HEK293 (cell line): ENCODE measurements around the gene RAB7B.

Source experiments
- CTCF ChIA-PET: fragments of 350-600 bp; formaldehyde crosslinking; extraction: SDS; loops from one replicate; lab custom pipeline; 2021; ENCODE audit warnings: antibody characterized with exemption; lab: Yijun Ruan, JAX
- POLR2A ChIA-PET: fragments of 300-600 bp; formaldehyde crosslinking; extraction: SDS; loops from one replicate; lab custom pipeline; 2020; ENCODE audit warnings: antibody characterized with exemption, inconsistent platforms; lab: Yijun Ruan, JAX
- H3K27ac ChIP-seq: fragments of 200-500 bp; sonication (Bioruptor generic); 2 replicates; pipeline ENCODE4 v1.5.1; 2014; ENCODE audit warnings: low read depth, low read length, control low read depth, inconsistent platforms; ENCODE audit errors: extremely low read depth
- H3K36me3 ChIP-seq, 2 experiments: fragments of 200-500 bp in 1 of 2; sonication (Bioruptor generic) in 1 of 2; 1 replicate in 1 of 2; 2 replicates in 1 of 2; pipeline ENCODE4 v1.5.1; 2014 to 2017; ENCODE audit warnings: inconsistent platforms in 2 of 2, low read length in 2 of 2; ENCODE audit not compliant: control insufficient read depth in 2 of 2, insufficient read depth in 1 of 2
- H3K4me1 ChIP-seq: fragments of 200-500 bp; sonication (Bioruptor generic); 2 replicates; pipeline ENCODE4 v1.5.1; 2014; ENCODE audit warnings: mild to moderate bottlenecking, low read length, inconsistent platforms; ENCODE audit not compliant: control insufficient read depth, insufficient read depth
- H3K4me3 ChIP-seq: 2 replicates; pipeline ENCODE4 v1.5.1; 2011; ENCODE audit warnings: low read depth, mild to moderate bottlenecking, control low read depth, low read length, moderate library complexity
- H3K9me3 ChIP-seq: fragments of 200-500 bp; sonication (Bioruptor generic); 2 replicates; pipeline ENCODE4 v1.5.1; 2014; ENCODE audit warnings: low read depth, low read length, inconsistent platforms; ENCODE audit not compliant: control insufficient read depth, insufficient read depth
- BCL11A ChIP-seq: fragments of 450-650 bp; formaldehyde crosslinking; IDR thresholded peaks from 2 replicates; pipeline ENCODE4 v1.5.1; 2016; ENCODE audit warnings: low read depth, missing biosample characterization, missing genetic modification characterization
- BCL6B ChIP-seq: fragments of 450-650 bp; formaldehyde crosslinking; IDR thresholded peaks from 2 replicates; pipeline ENCODE4 v1.5.1; 2017; ENCODE audit warnings: missing biosample characterization, missing genetic modification characterization
- GLIS1 ChIP-seq: fragments of 450-650 bp; formaldehyde crosslinking; IDR thresholded peaks from 2 replicates; pipeline ENCODE4 v1.5.1; 2016; ENCODE audit warnings: missing biosample characterization, missing genetic modification characterization
- GLIS2 ChIP-seq: fragments of 450-650 bp; formaldehyde crosslinking; IDR thresholded peaks from 2 replicates; pipeline ENCODE4 v1.5.1; 2016; ENCODE audit warnings: missing biosample characterization, missing genetic modification characterization
- KLF1 ChIP-seq: fragments of 450-650 bp; formaldehyde crosslinking; IDR thresholded peaks from 2 replicates; pipeline ENCODE4 v1.5.1; 2016; ENCODE audit warnings: missing biosample characterization, missing genetic modification characterization
- KLF17 ChIP-seq: fragments of 450-650 bp; formaldehyde crosslinking; IDR thresholded peaks from 2 replicates; pipeline ENCODE4 v1.5.1; 2016; ENCODE audit warnings: missing biosample characterization, missing genetic modification characterization
- PRDM1 ChIP-seq: fragments of 450-650 bp; formaldehyde crosslinking; IDR thresholded peaks from 2 replicates; pipeline ENCODE4; 2016; ENCODE audit warnings: missing biosample characterization, missing genetic modification characterization
- SCRT1 ChIP-seq: fragments of 450-650 bp; formaldehyde crosslinking; IDR thresholded peaks from 2 replicates; pipeline ENCODE4 v1.5.1; 2016; ENCODE audit warnings: missing biosample characterization, missing genetic modification characterization, borderline replicate concordance
- WT1 ChIP-seq: fragments of 450-650 bp; formaldehyde crosslinking; IDR thresholded peaks from 2 replicates; pipeline ENCODE4 v1.5.1; 2016; ENCODE audit warnings: missing biosample characterization, missing genetic modification characterization
- YY2 ChIP-seq: fragments of 450-650 bp; formaldehyde crosslinking; IDR thresholded peaks from 2 replicates; pipeline ENCODE4 v1.5.1; 2016; ENCODE audit warnings: missing biosample characterization, missing genetic modification characterization
- ZBTB11 ChIP-seq: fragments of 450-650 bp; formaldehyde crosslinking; conservative IDR thresholded peaks from 2 replicates; pipeline ENCODE4 v1.5.1; 2016; ENCODE audit warnings: low read depth, missing biosample characterization, missing genetic modification characterization
- ZBTB8A ChIP-seq: fragments of 450-650 bp; formaldehyde crosslinking; IDR thresholded peaks from 2 replicates; pipeline ENCODE4 v1.5.1; 2016; ENCODE audit warnings: missing biosample characterization, missing genetic modification characterization
- ZIC2 ChIP-seq: fragments of 450-650 bp; formaldehyde crosslinking; IDR thresholded peaks from 2 replicates; pipeline ENCODE4 v1.5.1; 2016; ENCODE audit warnings: missing biosample characterization, missing genetic modification characterization
- ZNF16 ChIP-seq: fragments of 450-650 bp; formaldehyde crosslinking; IDR thresholded peaks from 2 replicates; pipeline ENCODE4 v1.5.1; 2016; ENCODE audit warnings: low read depth, missing biosample characterization, missing genetic modification characterization
- ZNF280D ChIP-seq: fragments of 450-650 bp; formaldehyde crosslinking; IDR thresholded peaks from 2 replicates; pipeline ENCODE4 v1.5.1; 2016; ENCODE audit warnings: missing biosample characterization, missing genetic modification characterization
- ZNF350 ChIP-seq: fragments of 450-650 bp; formaldehyde crosslinking; IDR thresholded peaks from 2 replicates; pipeline ENCODE4 v1.5.0; 2017; ENCODE audit warnings: missing biosample characterization, mild to moderate bottlenecking, missing genetic modification characterization
- ZNF366 ChIP-seq: fragments of 450-650 bp; formaldehyde crosslinking; conservative IDR thresholded peaks from 2 replicates; pipeline ENCODE4 v1.5.1; 2016; ENCODE audit warnings: missing biosample characterization, missing genetic modification characterization
- ZNF416 ChIP-seq: fragments of 450-650 bp; formaldehyde crosslinking; IDR thresholded peaks from 2 replicates; pipeline ENCODE4 v1.5.1; 2016; ENCODE audit warnings: missing biosample characterization, missing genetic modification characterization
- ZNF658 ChIP-seq: fragments of 450-650 bp; formaldehyde crosslinking; IDR thresholded peaks from 2 replicates; pipeline ENCODE4; 2016; ENCODE audit warnings: missing biosample characterization, missing genetic modification characterization
- ZNF707 ChIP-seq: fragments of 450-650 bp; formaldehyde crosslinking; IDR thresholded peaks from 2 replicates; pipeline ENCODE4 v1.5.1; 2016; ENCODE audit warnings: missing biosample characterization, missing genetic modification characterization
- ZNF785 ChIP-seq: fragments of 450-650 bp; formaldehyde crosslinking; IDR thresholded peaks from 2 replicates; pipeline ENCODE4 v1.5.1; 2016; ENCODE audit warnings: missing biosample characterization, missing genetic modification characterization
- ZNF792 ChIP-seq: fragments of 450-650 bp; formaldehyde crosslinking; IDR thresholded peaks from 2 replicates; pipeline ENCODE4 v1.5.1; 2016; ENCODE audit warnings: missing biosample characterization, missing genetic modification characterization
- ZNF830 ChIP-seq: fragments of 450-650 bp; IDR thresholded peaks from 2 replicates; pipeline ENCODE4 v1.5.0; 2018; ENCODE audit warnings: missing biosample characterization, missing genetic modification characterization, low read depth, mild to moderate bottlenecking, moderate library complexity
- ZXDB ChIP-seq: fragments of 450-650 bp; formaldehyde crosslinking; IDR thresholded peaks from 2 replicates; pipeline ENCODE4 v1.5.1; 2016; ENCODE audit warnings: missing biosample characterization, missing genetic modification characterization

RAB7B gene

GRCh38 chr1:206022766-206023165, 19.6 kb upstream of the RAB7B start:
- H3K9me3 ChIP-seq = no peaks in the 10 kb centered on the region
- H3K36me3 ChIP-seq = no peaks in the 10 kb centered on the region
- POLR2A ChIA-PET = no interaction called here
- CTCF ChIA-PET = interaction anchor here (1.0 to 2.8 kb wide), 2 partner anchors 8 to 46 kb away, joined by 3 to 19 read pairs; no protein-coding TSS in a partner anchor
- H3K27ac ChIP-seq = no peak overlapping the region
- H3K4me3 ChIP-seq = no peak overlapping the region
- no peaks in the 10 kb centered on the region for H3K4me1 ChIP-seq
- TF ChIP-seq YY2 (tag by site-specific recombination) (no peak), ZNF658 (no peak), KLF17 (no peak), GLIS2 (tag by site-specific recombination) (no peak), ZNF16 (tag by site-specific recombination) (no peak), ZNF366 (tag by site-specific recombination) (no peak), ZIC2 (tag by site-specific recombination) (no peak), KLF1 (tag by site-specific recombination) (no peak), ZBTB11 (no peak), ZBTB8A (tag by site-specific recombination) (no peak), ZNF280D (no peak), WT1 (tag by site-specific recombination) (no peak), SCRT1 (tag by site-specific recombination) (no peak), ZNF830 (tag by site-specific recombination) (no peak), ZNF785 (tag by site-specific recombination) (no peak)

- H3K36me3 ChIP-seq = no peaks in the 10 kb centered on the region
- TF ChIP-seq ZXDB (tag by site-specific recombination) (no peak), ZNF792 (no peak), ZNF350 (tag by site-specific recombination) (no peak), GLIS2 (tag by site-specific recombination) (no peak), ZNF416 (tag by site-specific recombination) (no peak), BCL6B (tag by site-specific recombination) (no peak), BCL11A (no peak), PRDM1 (tag by site-specific recombination) (no peak), ZNF658 (no peak), ZNF707 (tag by site-specific recombination) (no peak), GLIS1 (tag by site-specific recombination) (no peak)
- no peak overlapping the region for H3K4me3 ChIP-seq
- no peak overlapping the region for H3K27ac ChIP-seq
- ChIA-PET POLR2A (interaction anchor here (0.7 kb wide), 1 partner anchor 447 kb away, joined by 3 read pairs; no protein-coding TSS in a partner anchor), CTCF (interaction anchor here (2.8 kb wide), 1 partner anchor 9 kb away, joined by 19 read pairs; no protein-coding TSS in a partner anchor)
- H3K9me3 ChIP-seq = no peaks in the 10 kb centered on the region
- no peaks in the 10 kb centered on the region for H3K4me1 ChIP-seq
Observed at GRCh38 chr1:206021626-206022365, 18.6 kb upstream of the RAB7B start.
